Testis (tissue), 2 donors: Measurements from ENCODE around the gene B4GALNT4.
"Not testable (repeated sequence)": the region's sequence is repeated elsewhere in the genome, so short reads cannot be mapped to it uniquely, and the experiment has no call there.

Experiments
- CTCF ChIP-seq, 3 experiments: fragments of 450-650 bp in 2 of 3; fragments of 200-600 bp in 1 of 3; sonication (generic) in 1 of 3; IDR thresholded peaks; one replicate each; pipeline ENCODE4 v1.5.1; 2016 to 2019; ENCODE audit warnings: antibody characterized with exemption in 3 of 3, mild to moderate bottlenecking in 2 of 3, moderate library complexity in 1 of 3
- POLR2A ChIP-seq: fragments of 450-650 bp; IDR thresholded peaks from one replicate; pipeline ENCODE4 v1.6.1; 2017; ENCODE audit warnings: antibody characterized with exemption, mild to moderate bottlenecking, moderate library complexity

GRCh38 chr11:324593-325517 lies 44.4 kb upstream of the B4GALNT4 start:
- TF ChIP-seq POLR2A; CTCF (IDR thresholded peaks at IDR 0.05): not testable (repeated sequence)
